Measurements from ENCODE around the gene CNTNAP5.

The CNTNAP5 gene

GRCh38 chr2:124920448-124920847 is 895.4 kb downstream of the CNTNAP5 start:
- Histone ChIP-seq H3K4me1 (no peaks in the 10 kb centered on the region), H3K9me3 (ENCODE audit: control insufficient read depth, low read length) (no peaks in the 10 kb centered on the region), H3K36me3 (ENCODE audit: control insufficient read depth, insufficient read depth, low read length) (no peaks in the 10 kb centered on the region), H3K79me2 (no peaks in the 10 kb centered on the region), H3K27ac (no peak overlapping the region), H2AFZ (no peak overlapping the region), H3K27me3 (ENCODE audit: control insufficient read depth, insufficient read depth, low read length) (no peaks in the 10 kb centered on the region), H3K4me2 (ENCODE audit: low read length) (no peak overlapping the region), H3K4me3 (ENCODE audit: low read depth, low read length) (no peak overlapping the region), H3K9ac (no peak overlapping the region)
- no peak for TF ChIP-seq CTCF (IDR thresholded peaks at IDR 0.05)

DNA sequence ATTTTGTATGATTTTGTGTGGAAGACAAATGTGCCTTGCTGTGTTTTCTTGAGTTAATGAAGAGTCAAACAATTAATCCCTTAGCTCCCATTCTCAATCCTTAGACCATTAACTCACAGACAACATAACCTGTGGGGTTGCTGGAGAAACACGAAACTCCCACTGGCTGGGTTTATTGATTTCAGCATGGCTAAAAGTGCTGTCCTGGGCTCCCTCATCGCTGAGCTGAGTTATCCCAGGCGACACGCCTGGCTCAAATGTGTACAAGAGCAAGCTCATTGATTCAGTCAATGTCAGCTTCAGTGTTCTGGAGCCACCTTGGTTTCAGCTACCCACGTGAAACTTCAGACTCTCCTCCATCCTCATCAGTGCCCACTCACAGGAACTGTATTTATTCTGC is 896.1 kb downstream of the CNTNAP5 start:
- no peaks in the 10 kb centered on the region for H3K4me1 ChIP-seq
- H3K4me2 ChIP-seq (ENCODE audit: low read length), result no peak overlapping the region
- H3K79me2 ChIP-seq, result no peaks in the 10 kb centered on the region
- H3K9me3 ChIP-seq (ENCODE audit: control insufficient read depth, low read length), result no peaks in the 10 kb centered on the region
- TF ChIP-seq CTCF (IDR thresholded peaks at IDR 0.05), result no peak
- no peak overlapping the region for H3K27ac ChIP-seq
- no peak overlapping the region for H2AFZ ChIP-seq
- no peaks in the 10 kb centered on the region for H3K27me3 ChIP-seq (ENCODE audit: control insufficient read depth, insufficient read depth, low read length)
- H3K36me3 ChIP-seq (ENCODE audit: control insufficient read depth, insufficient read depth, low read length), result no peaks in the 10 kb centered on the region
- no peak overlapping the region for H3K9ac ChIP-seq
- H3K4me3 ChIP-seq (ENCODE audit: low read depth, low read length), result no peak overlapping the region

DNA sequence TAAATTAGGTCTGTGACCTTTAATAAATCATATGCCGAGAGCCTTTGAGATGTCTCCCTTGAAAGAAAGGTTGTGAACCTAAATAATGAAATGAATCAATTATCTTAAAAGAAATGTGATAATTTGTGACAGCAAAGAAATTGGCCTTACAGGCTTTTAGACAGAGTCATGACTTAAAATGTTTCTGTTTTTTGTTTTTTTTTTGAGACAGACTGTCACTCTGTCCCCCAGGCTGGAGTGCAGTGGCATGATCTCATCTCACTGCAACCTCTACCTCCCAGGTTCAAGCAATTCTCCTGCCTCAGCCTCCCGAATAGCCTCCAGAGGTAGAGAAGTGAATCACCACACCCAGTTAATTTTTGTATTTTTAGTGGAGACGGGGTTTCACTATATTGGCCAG is 898.0 kb downstream of the CNTNAP5 start:
- no peak overlapping the region for H3K4me3 ChIP-seq (ENCODE audit: low read depth, low read length)
- H3K79me2 ChIP-seq, result no peaks in the 10 kb centered on the region
- H3K9me3 ChIP-seq (ENCODE audit: control insufficient read depth, low read length), result no peaks in the 10 kb centered on the region
- no peak overlapping the region for H3K27ac ChIP-seq
- no peak overlapping the region for H3K4me2 ChIP-seq (ENCODE audit: low read length)
- TF ChIP-seq CTCF (IDR thresholded peaks at IDR 0.05), result no peak
- no peaks in the 10 kb centered on the region for H3K36me3 ChIP-seq (ENCODE audit: control insufficient read depth, insufficient read depth, low read length)
- H3K4me1 ChIP-seq, result no peaks in the 10 kb centered on the region
- no peak overlapping the region for H2AFZ ChIP-seq
- H3K9ac ChIP-seq, result no peak overlapping the region
- H3K27me3 ChIP-seq (ENCODE audit: control insufficient read depth, insufficient read depth, low read length), result no peaks in the 10 kb centered on the region

GRCh38 chr2:124933883-124934282 is 908.8 kb downstream of the CNTNAP5 start:
- Histone ChIP-seq H3K9ac (no peak overlapping the region), H3K27ac (no peak overlapping the region), H2AFZ (no peak overlapping the region), H3K79me2 (no peaks in the 10 kb centered on the region), H3K4me2 (ENCODE audit: low read length) (no peak overlapping the region), H3K4me3 (ENCODE audit: low read depth, low read length) (no peak overlapping the region), H3K4me1 (no peaks in the 10 kb centered on the region), H3K36me3 (ENCODE audit: control insufficient read depth, insufficient read depth, low read length) (no peaks in the 10 kb centered on the region), H3K27me3 (ENCODE audit: control insufficient read depth, insufficient read depth, low read length) (no peaks in the 10 kb centered on the region), H3K9me3 (ENCODE audit: control insufficient read depth, low read length) (no peaks in the 10 kb centered on the region)
- TF ChIP-seq CTCF (IDR thresholded peaks at IDR 0.05), result no peak

DNA sequence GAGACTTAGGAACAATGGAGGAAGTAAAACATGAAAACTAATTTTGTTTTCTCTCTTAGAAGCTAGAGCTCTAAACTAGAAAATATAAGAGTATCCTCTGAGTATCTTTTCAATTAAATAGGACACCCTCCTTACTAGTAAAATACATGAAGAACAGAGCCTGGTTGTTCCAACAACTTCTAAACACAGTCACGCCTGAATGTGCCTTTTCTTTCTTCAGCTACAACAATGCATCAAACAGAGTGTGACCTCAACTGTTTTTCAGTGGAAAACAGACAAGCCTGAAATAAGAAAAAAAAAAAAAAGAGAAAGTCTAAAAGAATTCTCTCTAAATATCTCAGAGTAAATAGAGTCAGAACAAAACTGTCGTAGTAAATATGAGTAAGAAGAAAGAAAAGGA is 928.8 kb downstream of the CNTNAP5 start:
- Histone ChIP-seq H3K9ac (no peak overlapping the region), H3K9me3 (ENCODE audit: control insufficient read depth, low read length) (no peaks in the 10 kb centered on the region), H3K4me1 (no peaks in the 10 kb centered on the region), H3K79me2 (no peaks in the 10 kb centered on the region), H3K36me3 (ENCODE audit: control insufficient read depth, insufficient read depth, low read length) (no peaks in the 10 kb centered on the region), H3K4me3 (ENCODE audit: low read depth, low read length) (no peak overlapping the region), H3K4me2 (ENCODE audit: low read length) (no peak overlapping the region), H3K27ac (no peak overlapping the region), H2AFZ (no peak overlapping the region), H3K27me3 (ENCODE audit: control insufficient read depth, insufficient read depth, low read length) (no peaks in the 10 kb centered on the region)
- no peak for TF ChIP-seq CTCF (IDR thresholded peaks at IDR 0.05)
